GM12878 (cell line): ENCODE results near the gene TMEM14A. TPM values are rescaled to one million over a fixed set of nuclear protein-coding genes. Genes with fewer than 3 reads are reported as not detected.

Source experiments
- ASH2L ChIP-seq: fragments of 300-600, 200-600 bp; sonication (generic); IDR thresholded peaks from 2 replicates; pipeline ENCODE4 v1.6.1; 2017; ENCODE audit warnings: low read depth, mild to moderate bottlenecking, borderline replicate concordance
- BMI1 ChIP-seq: fragments of 450-650 bp; IDR thresholded peaks from 2 replicates; pipeline ENCODE4 v1.6.1; 2016; ENCODE audit warnings: mild to moderate bottlenecking, moderate library complexity, borderline replicate concordance
- CUX1 ChIP-seq: IDR thresholded peaks from 2 replicates; pipeline ENCODE4 v1.6.1; 2012; ENCODE audit warnings: improper control_type of control experiment, low read depth, low read length; ENCODE audit not compliant: insufficient replicate concordance
- RB1 ChIP-seq: fragments of 450-650 bp; formaldehyde crosslinking; IDR thresholded peaks from 2 replicates; pipeline ENCODE4 v1.6.1; 2017; ENCODE audit warnings: mild to moderate bottlenecking, borderline replicate concordance
- RCOR1 ChIP-seq: conservative IDR thresholded peaks from 2 replicates; pipeline ENCODE4 v1.6.1; 2012; ENCODE audit warnings: low read depth, low read length, improper control_type of control experiment
- polyA plus RNA-seq, 11 experiments: library from polyadenylated mRNA; depleted of rRNA in 4 of 11; unstranded in 6 of 11; stranded (reverse) in 5 of 11; fragments of >200 nt; fragmentation: Nextera tagmentation in 4 of 11; fragmentation: Illumina TruSeq in 1 of 11; extraction: Ambion mirVana in 4 of 11; extraction: Trizol in 1 of 11; gene quantifications; 1 replicate in 1 of 11; 2 replicates in 10 of 11; pipeline versions ENCODE4 v1.2.1 to v1.2.3, GENCODE V29; 2011 to 2016; ENCODE audit warnings: inconsistent platforms in 2 of 11, missing spikeins in 2 of 11, low read depth in 1 of 11
- total RNA-seq, 4 experiments: library from RNA; depleted of rRNA in 3 of 4; stranded (reverse); fragments of >200 nt in 3 of 4; fragmentation: Illumina TruSeq in 1 of 4; extraction: Trizol in 1 of 4; gene quantifications; 2 replicates each; pipeline versions ENCODE4 v1.2.1 to v1.2.3, GENCODE V29; 2013 to 2021
- TF ChIP-seq, protein P1 (sequence below): fragments of 150-350 bp; IDR thresholded peaks from 2 replicates; pipeline ENCODE4 v1.6.1; 2014; ENCODE audit warnings: mild to moderate bottlenecking, low read depth, low read length

TMEM14A gene
- total and polyA plus RNA-seq, 10 of the 15 experiments (the other 5 are each of a cell fraction or from before 2014, with no cell fraction given) = 15.6 to 143 (median 33.1) TPM

GRCh38 chr6:52657870-52658269, 13.0 kb upstream of the TMEM14A start (continued):
- TF ChIP-seq CUX1 (no peak), RCOR1 (no peak), BMI1 (no peak), ASH2L (no peak), RB1 (no peak)
- TF ChIP-seq, protein P1, sequence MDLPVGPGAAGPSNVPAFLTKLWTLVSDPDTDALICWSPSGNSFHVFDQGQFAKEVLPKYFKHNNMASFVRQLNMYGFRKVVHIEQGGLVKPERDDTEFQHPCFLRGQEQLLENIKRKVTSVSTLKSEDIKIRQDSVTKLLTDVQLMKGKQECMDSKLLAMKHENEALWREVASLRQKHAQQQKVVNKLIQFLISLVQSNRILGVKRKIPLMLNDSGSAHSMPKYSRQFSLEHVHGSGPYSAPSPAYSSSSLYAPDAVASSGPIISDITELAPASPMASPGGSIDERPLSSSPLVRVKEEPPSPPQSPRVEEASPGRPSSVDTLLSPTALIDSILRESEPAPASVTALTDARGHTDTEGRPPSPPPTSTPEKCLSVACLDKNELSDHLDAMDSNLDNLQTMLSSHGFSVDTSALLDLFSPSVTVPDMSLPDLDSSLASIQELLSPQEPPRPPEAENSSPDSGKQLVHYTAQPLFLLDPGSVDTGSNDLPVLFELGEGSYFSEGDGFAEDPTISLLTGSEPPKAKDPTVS = no peak
- TF ChIP-seq, all 136 proteins: peak for 0
